ENCODE results near the gene ANO2.

The ANO2 gene

DNA sequence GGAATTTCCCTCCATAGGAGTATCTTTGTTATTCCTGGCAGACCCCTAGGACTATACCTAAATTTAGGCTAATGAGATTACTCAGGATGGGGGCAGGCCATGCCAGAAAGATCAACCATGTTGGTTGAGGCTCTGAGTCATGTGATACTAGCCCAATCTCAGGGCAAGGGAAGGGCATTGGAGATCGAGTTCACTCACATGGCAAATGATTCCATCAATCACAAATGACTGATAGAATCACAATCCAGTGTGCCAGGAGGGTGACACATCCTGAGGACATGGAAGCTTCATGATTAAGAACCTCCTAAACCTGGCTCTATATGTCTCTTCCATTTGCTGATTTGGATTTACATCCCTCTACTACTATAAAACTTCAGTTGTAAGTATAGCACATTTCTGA is 330.8 kb downstream of the ANO2 start:
- Histone ChIP-seq H3K36me3 (ENCODE audit: control insufficient read depth in 1 of 2, insufficient read depth in 2 of 2, low read depth in 1 of 2, low read length in 2 of 2) (no peaks in the 10 kb centered on the region), H2AFZ (ENCODE audit: low read depth, low read length) (no peak overlapping the region), H2BK120ac (ENCODE audit: low read depth, low read length) (no peak overlapping the region), H2BK15ac (ENCODE audit: low read depth, poor library complexity, severe bottlenecking) (no peak overlapping the region), H3K27ac (ENCODE audit: low read length, poor library complexity, severe bottlenecking) (no peak overlapping the region), H3K4me2 (ENCODE audit: low read length, poor library complexity, severe bottlenecking) (no peak overlapping the region), H3K14ac (ENCODE audit: low read length in 2 of 2) (no peak overlapping the region), H3K4me1 (ENCODE audit: control insufficient read depth, insufficient read depth, low read depth, low read length) (no peaks in the 10 kb centered on the region), H2BK12ac (ENCODE audit: low read length in 2 of 2) (no peak overlapping the region), H3K4ac (ENCODE audit: low read depth in 1 of 2, low read length in 2 of 2) (no peak overlapping the region), H4K91ac (ENCODE audit: low read length) (no peak overlapping the region), H3K9me3 (ENCODE audit: control insufficient read depth, low read length) (no peaks in the 10 kb centered on the region), H4K8ac (ENCODE audit: low read length) (no peak overlapping the region), H3K79me1 (replicated peaks; ENCODE audit: low read length, poor library complexity, severe bottlenecking) (no peaks in the 10 kb centered on the region), H2AK5ac (ENCODE audit: low read length, severe bottlenecking) (no peak overlapping the region), H3K23ac (ENCODE audit: low read length in 2 of 2) (no peak overlapping the region), H3K18ac (ENCODE audit: low read depth in 1 of 2, low read length in 2 of 2) (no peak overlapping the region), H3K4me3 (ENCODE audit: insufficient read depth in 1 of 2, low read depth in 1 of 2, low read length in 2 of 2) (no peak overlapping the region), H3K9ac (ENCODE audit: low read length) (no peak overlapping the region), H2BK5ac (ENCODE audit: low read depth, low read length, poor library complexity, severe bottlenecking) (no peak overlapping the region), H3K27me3 (ENCODE audit: control insufficient read depth in 1 of 2, insufficient read depth in 1 of 2, low read length in 2 of 2) (peaks cover 5 to 7% of the 10 kb centered on the region in 2 experiments)
- 45% methylated on average over 1 of the region's 1 CpG for WGBS
- no peak for DNase-seq

DNA sequence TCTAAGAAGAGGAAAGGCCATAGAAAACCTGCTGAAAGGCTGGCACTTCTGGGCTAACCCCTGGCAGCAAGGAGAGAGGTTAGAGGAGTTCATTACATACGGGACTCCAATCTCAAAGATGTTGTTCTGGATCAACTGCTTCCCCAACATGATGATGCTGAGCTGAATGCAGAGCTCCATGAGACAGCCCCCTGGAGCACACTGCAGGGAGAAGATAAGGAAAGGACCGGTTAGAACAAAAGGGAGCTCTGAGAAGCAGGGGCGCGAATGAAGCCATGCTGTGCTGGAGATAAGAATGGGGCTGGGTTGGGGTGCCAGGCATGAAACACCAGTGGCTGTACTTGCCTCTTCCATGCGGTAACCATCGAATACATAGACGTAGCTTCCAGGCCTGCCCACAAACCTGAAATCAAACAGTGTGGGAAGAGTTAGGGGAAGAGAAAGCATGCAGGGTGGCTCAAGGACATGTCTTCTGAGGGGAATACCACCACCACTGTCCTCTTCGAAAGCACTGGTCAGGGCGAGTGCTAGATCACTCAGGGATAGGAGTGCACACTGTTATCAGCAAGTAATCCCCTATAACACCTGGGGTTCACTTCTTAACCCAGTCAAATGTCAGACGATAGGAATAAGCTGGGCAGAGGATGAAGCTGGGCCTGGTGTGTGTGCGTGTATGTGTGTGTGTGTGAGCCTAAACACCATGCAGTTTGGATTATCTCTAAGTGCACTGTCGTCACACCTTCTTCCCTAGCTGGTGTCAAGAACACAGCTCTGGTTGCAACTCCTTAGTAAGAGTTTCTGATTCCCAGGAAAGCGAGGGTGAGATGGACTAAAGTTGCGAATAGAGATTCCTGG is 332.3 kb downstream of the ANO2 start:
- Histone ChIP-seq H3K14ac (ENCODE audit: low read length in 2 of 2) (no peak overlapping the region), H2BK120ac (ENCODE audit: low read depth, low read length) (no peak overlapping the region), H3K4ac (ENCODE audit: low read depth in 1 of 2, low read length in 2 of 2) (no peak overlapping the region), H2AFZ (ENCODE audit: low read depth, low read length) (no peak overlapping the region), H4K8ac (ENCODE audit: low read length) (no peak overlapping the region), H3K4me3 (ENCODE audit: insufficient read depth in 1 of 2, low read depth in 1 of 2, low read length in 2 of 2) (no peak overlapping the region), H3K27me3 (ENCODE audit: control insufficient read depth in 1 of 2, insufficient read depth in 1 of 2, low read length in 2 of 2) (peaks cover 7 to 8% of the 10 kb centered on the region in 2 experiments), H3K9ac (ENCODE audit: low read length) (no peak overlapping the region), H3K4me1 (ENCODE audit: control insufficient read depth, insufficient read depth, low read depth, low read length) (no peaks in the 10 kb centered on the region), H4K91ac (ENCODE audit: low read length) (no peak overlapping the region), H3K79me1 (replicated peaks; ENCODE audit: low read length, poor library complexity, severe bottlenecking) (no peaks in the 10 kb centered on the region), H3K4me2 (ENCODE audit: low read length, poor library complexity, severe bottlenecking) (no peak overlapping the region), H3K36me3 (ENCODE audit: control insufficient read depth in 1 of 2, insufficient read depth in 2 of 2, low read depth in 1 of 2, low read length in 2 of 2) (no peaks in the 10 kb centered on the region), H3K18ac (ENCODE audit: low read depth in 1 of 2, low read length in 2 of 2) (no peak overlapping the region), H2BK12ac (ENCODE audit: low read length in 2 of 2) (no peak overlapping the region), H2AK5ac (ENCODE audit: low read length, severe bottlenecking) (no peak overlapping the region), H2BK15ac (ENCODE audit: low read depth, poor library complexity, severe bottlenecking) (no peak overlapping the region), H3K9me3 (ENCODE audit: control insufficient read depth, low read length) (no peaks in the 10 kb centered on the region), H2BK5ac (ENCODE audit: low read depth, low read length, poor library complexity, severe bottlenecking) (no peak overlapping the region), H3K27ac (ENCODE audit: low read length, poor library complexity, severe bottlenecking) (no peak overlapping the region), H3K23ac (ENCODE audit: low read length in 2 of 2) (no peak overlapping the region)
- WGBS, result 77% methylated on average over 14 of the region's 14 CpGs
- DNase-seq, result no peak

DNA sequence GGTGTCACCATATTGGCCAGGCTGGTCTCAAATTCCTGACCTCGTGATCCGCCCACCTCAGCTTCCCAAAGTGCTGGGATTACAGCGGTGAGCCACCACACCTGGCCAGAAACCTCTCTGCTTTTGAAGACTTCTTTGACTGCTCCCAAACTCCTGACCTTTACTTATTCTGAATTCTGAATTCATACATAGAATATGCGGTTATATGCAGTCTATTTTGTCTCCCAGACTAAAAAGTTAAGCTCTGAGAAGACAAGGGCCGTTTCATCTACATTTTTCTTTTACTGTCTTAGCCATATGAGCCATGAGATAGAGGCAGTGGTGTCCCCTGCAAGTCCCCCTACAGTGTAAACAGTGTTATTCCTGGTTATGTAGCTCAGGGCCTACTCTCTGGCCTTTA is 333.9 kb downstream of the ANO2 start:
- Histone ChIP-seq H4K8ac (ENCODE audit: low read length) (no peak overlapping the region), H3K14ac (ENCODE audit: low read length in 2 of 2) (no peak overlapping the region), H2BK5ac (ENCODE audit: low read depth, low read length, poor library complexity, severe bottlenecking) (no peak overlapping the region), H3K79me1 (replicated peaks; ENCODE audit: low read length, poor library complexity, severe bottlenecking) (no peaks in the 10 kb centered on the region), H3K27ac (ENCODE audit: low read length, poor library complexity, severe bottlenecking) (no peak overlapping the region), H4K91ac (ENCODE audit: low read length) (no peak overlapping the region), H2BK15ac (ENCODE audit: low read depth, poor library complexity, severe bottlenecking) (no peak overlapping the region), H3K18ac (ENCODE audit: low read depth in 1 of 2, low read length in 2 of 2) (no peak overlapping the region), H3K4me2 (ENCODE audit: low read length, poor library complexity, severe bottlenecking) (no peak overlapping the region), H3K9ac (ENCODE audit: low read length) (no peak overlapping the region), H3K4me1 (ENCODE audit: control insufficient read depth, insufficient read depth, low read depth, low read length) (no peaks in the 10 kb centered on the region), H2AK5ac (ENCODE audit: low read length, severe bottlenecking) (no peak overlapping the region), H3K4me3 (ENCODE audit: insufficient read depth in 1 of 2, low read depth in 1 of 2, low read length in 2 of 2) (no peak overlapping the region), H3K23ac (ENCODE audit: low read length in 2 of 2) (no peak overlapping the region), H3K27me3 (ENCODE audit: control insufficient read depth in 1 of 2, insufficient read depth in 1 of 2, low read length in 2 of 2) (peaks cover 4 to 8% of the 10 kb centered on the region in 2 experiments), H3K4ac (ENCODE audit: low read depth in 1 of 2, low read length in 2 of 2) (no peak overlapping the region), H3K9me3 (ENCODE audit: control insufficient read depth, low read length) (no peaks in the 10 kb centered on the region), H2BK12ac (ENCODE audit: low read length in 2 of 2) (no peak overlapping the region), H2AFZ (ENCODE audit: low read depth, low read length) (no peak overlapping the region), H3K36me3 (ENCODE audit: control insufficient read depth in 1 of 2, insufficient read depth in 2 of 2, low read depth in 1 of 2, low read length in 2 of 2) (no peaks in the 10 kb centered on the region), H2BK120ac (ENCODE audit: low read depth, low read length) (no peak overlapping the region)
- WGBS, result 79% methylated on average over 5 of the region's 5 CpGs
- DNase-seq, result no peak

DNA sequence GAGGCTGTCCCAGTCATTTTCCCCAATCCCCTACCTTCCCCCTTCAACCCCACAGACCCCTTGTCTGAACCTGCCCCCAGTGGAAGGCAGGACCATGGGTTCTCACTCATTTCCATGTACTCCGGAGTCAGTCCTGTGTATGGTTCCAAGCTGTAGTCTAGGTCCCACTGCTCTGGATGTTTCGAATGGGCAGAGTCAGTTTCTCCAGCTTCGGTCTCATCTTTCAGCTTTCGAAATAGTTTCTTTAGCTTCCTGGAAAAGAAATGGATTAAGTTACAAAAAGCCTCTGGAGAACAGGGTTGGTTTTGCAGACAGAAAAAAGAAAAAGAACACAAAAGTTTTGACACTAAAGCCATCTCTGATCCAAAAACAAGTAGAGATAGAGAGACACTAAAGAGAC is 345.7 kb downstream of the ANO2 start:
- H3K36me3 ChIP-seq (ENCODE audit: control insufficient read depth in 1 of 2, insufficient read depth in 2 of 2, low read depth in 1 of 2, low read length in 2 of 2), result no peaks in the 10 kb centered on the region
- no peak overlapping the region for H3K27ac ChIP-seq (ENCODE audit: low read length, poor library complexity, severe bottlenecking)
- no peak overlapping the region for H3K14ac ChIP-seq (ENCODE audit: low read length in 2 of 2)
- H3K4me3 ChIP-seq (ENCODE audit: insufficient read depth in 1 of 2, low read depth in 1 of 2, low read length in 2 of 2), result no peak overlapping the region
- H3K9me3 ChIP-seq (ENCODE audit: control insufficient read depth, low read length), result no peaks in the 10 kb centered on the region
- H2BK12ac ChIP-seq (ENCODE audit: low read length in 2 of 2), result no peak overlapping the region
- no peak overlapping the region for H2BK15ac ChIP-seq (ENCODE audit: low read depth, poor library complexity, severe bottlenecking)
- no peak overlapping the region for H3K4ac ChIP-seq (ENCODE audit: low read depth in 1 of 2, low read length in 2 of 2)
- H4K8ac ChIP-seq (ENCODE audit: low read length), result no peak overlapping the region
- H4K91ac ChIP-seq (ENCODE audit: low read length), result no peak overlapping the region
- no peak overlapping the region for H2BK120ac ChIP-seq (ENCODE audit: low read depth, low read length)
- H2BK5ac ChIP-seq (ENCODE audit: low read depth, low read length, poor library complexity, severe bottlenecking), result no peak overlapping the region
- H3K18ac ChIP-seq (ENCODE audit: low read depth in 1 of 2, low read length in 2 of 2), result no peak overlapping the region
- H3K9ac ChIP-seq (ENCODE audit: low read length), result no peak overlapping the region
- no peak overlapping the region for H2AK5ac ChIP-seq (ENCODE audit: low read length, severe bottlenecking)
- H2AFZ ChIP-seq (ENCODE audit: low read depth, low read length), result no peak overlapping the region
- H3K27me3 ChIP-seq (ENCODE audit: control insufficient read depth in 1 of 2, insufficient read depth in 1 of 2, low read length in 2 of 2), result peaks cover 4% of the 10 kb centered on the region in 2 experiments
- H3K4me1 ChIP-seq (ENCODE audit: control insufficient read depth, insufficient read depth, low read depth, low read length), result no peaks in the 10 kb centered on the region
- no peak overlapping the region for H3K23ac ChIP-seq (ENCODE audit: low read length in 2 of 2)
- no peak for DNase-seq
- no peaks in the 10 kb centered on the region for H3K79me1 ChIP-seq (replicated peaks; ENCODE audit: low read length, poor library complexity, severe bottlenecking)
- H3K4me2 ChIP-seq (ENCODE audit: low read length, poor library complexity, severe bottlenecking), result no peak overlapping the region
- WGBS, result 82% methylated on average over 4 of the region's 4 CpGs

Measured in mesenchymal stem cell (in vitro differentiated cells and primary cell).